Osteocyte (in vitro differentiated cells): ENCODE results near the gene C9orf85. TPM values are rescaled to one million over a fixed set of nuclear protein-coding genes. Genes with fewer than 3 reads are reported as not detected.

Source experiments
- DNase-seq: peaks from one replicate; pipeline ENCODE4 v3.0.0; 2021; ENCODE audit warnings: mixed read lengths; ENCODE audit not compliant: unreplicated experiment; ENCODE audit errors: extremely low spot score
- H3K27ac Mint-ChIP-seq: one replicate; pipeline ENCODE4 v1.8.0; 2021; ENCODE audit warnings: mild to moderate bottlenecking, mixed read lengths; ENCODE audit not compliant: unreplicated experiment
- H3K27me3 Mint-ChIP-seq: one replicate; pipeline ENCODE4 v1.8.0; 2021; ENCODE audit warnings: mixed read lengths; ENCODE audit not compliant: unreplicated experiment
- H3K36me3 Mint-ChIP-seq: one replicate; pipeline ENCODE4 v1.8.0; 2021; ENCODE audit warnings: mixed read lengths; ENCODE audit not compliant: unreplicated experiment
- H3K4me1 Mint-ChIP-seq: one replicate; pipeline ENCODE4 v1.8.0; 2021; ENCODE audit warnings: mixed read lengths; ENCODE audit not compliant: unreplicated experiment
- H3K4me3 Mint-ChIP-seq: one replicate; pipeline ENCODE4 v1.8.0; 2021; ENCODE audit warnings: mild to moderate bottlenecking, moderate library complexity, mixed read lengths; ENCODE audit not compliant: unreplicated experiment
- H3K9me3 Mint-ChIP-seq: one replicate; pipeline ENCODE4 v1.8.0; 2021; ENCODE audit warnings: mixed read lengths; ENCODE audit not compliant: unreplicated experiment
- long read RNA-seq: library from polyadenylated mRNA; unstranded; transcript quantifications from one replicate; pipeline ENCODE4 v2.0.0, GENCODE V29; 2021
- total RNA-seq: library from RNA; stranded (reverse); gene quantifications from 2 replicates; pipeline ENCODE4 v1.2.1, GENCODE V29; 2021
- TF ChIP-seq, protein P1 (sequence below): fragments of 200-600 bp; sonication (generic); IDR thresholded peaks from 2 replicates; pipeline ENCODE4 v1.5.0; 2021; ENCODE audit warnings: antibody characterized with exemption, mild to moderate bottlenecking, moderate library complexity

Gene C9orf85, protein sequence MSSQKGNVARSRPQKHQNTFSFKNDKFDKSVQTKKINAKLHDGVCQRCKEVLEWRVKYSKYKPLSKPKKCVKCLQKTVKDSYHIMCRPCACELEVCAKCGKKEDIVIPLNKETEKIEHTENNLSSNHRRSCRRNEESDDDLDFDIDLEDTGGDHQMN
- 10.8 and 11.6 TPM in 2 replicates for total RNA-seq
- long read RNA-seq, transcript C9orf85-201 (4 exons, 1,279 nt): major isoform, 7 of 24 reads
- long read RNA-seq, partial matches to known transcripts: 2 of 24 reads
- long read RNA-seq, other reads (novel, unspliced or antisense): 10 of 24 reads

DNA sequence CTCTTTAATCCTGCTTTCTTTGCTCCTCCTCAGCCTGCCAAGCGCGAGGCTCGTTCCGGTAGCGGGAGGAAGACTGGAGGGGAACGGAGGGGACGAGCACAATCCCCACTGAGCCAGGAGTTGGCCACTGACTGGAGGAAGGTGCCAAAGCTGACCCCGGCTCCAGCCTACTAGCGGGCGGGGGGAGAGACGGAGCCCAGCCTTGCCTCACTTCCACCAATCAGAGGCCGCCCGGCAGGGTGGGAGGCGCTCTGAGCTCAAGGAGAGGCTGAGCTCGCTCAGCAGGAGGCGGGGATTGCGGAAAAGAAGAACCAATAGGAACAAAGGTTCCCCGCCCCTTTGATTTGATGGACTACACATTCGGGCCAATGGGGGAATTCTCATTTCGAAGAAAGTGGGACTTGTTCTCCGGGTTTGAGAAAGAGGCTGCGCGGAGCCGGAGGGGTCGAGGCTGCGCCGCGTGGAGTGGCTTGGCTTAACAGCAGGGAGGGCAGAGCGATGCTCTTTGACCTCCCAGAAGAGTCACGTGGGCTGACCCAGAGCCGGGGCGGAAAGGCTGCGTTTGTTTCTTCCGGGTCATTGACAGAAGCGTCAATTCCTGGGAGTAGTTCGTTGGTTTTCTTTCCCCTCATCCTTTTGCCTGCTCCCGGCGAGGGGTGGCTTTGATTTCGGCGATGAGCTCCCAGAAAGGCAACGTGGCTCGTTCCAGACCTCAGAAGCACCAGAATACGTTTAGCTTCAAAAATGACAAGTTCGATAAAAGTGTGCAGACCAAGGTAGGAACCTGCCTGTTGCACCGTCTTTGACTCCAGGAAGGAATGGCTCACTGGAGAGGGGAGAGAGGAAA, at the start of gene C9orf85, which contains the start of gene ABHD17B:
Gene C9orf85 (plus strand): TSS at position 579 of the 847 bp plus-strand sequence. CDS start 96 bp downstream, at position 675.
Gene ABHD17B (minus strand): TSS at position 133 of the 847 bp plus-strand sequence. CDS start 36,113 bp downstream, outside the sequence.
- Mint-ChIP-seq H3K9me3 (no peaks in the 10 kb centered on the region), H3K27me3 (no peaks in the 10 kb centered on the region), H3K4me1 (peaks cover 42% of the 10 kb centered on the region), H3K36me3 (no peaks in the 10 kb centered on the region), H3K4me3 (peak within 1 kb of the TSS; percentile 97), H3K27ac (peak within 1 kb of the TSS; percentile 98)
- DNase-seq: peak; percentile 99
- TF ChIP-seq, protein P1, sequence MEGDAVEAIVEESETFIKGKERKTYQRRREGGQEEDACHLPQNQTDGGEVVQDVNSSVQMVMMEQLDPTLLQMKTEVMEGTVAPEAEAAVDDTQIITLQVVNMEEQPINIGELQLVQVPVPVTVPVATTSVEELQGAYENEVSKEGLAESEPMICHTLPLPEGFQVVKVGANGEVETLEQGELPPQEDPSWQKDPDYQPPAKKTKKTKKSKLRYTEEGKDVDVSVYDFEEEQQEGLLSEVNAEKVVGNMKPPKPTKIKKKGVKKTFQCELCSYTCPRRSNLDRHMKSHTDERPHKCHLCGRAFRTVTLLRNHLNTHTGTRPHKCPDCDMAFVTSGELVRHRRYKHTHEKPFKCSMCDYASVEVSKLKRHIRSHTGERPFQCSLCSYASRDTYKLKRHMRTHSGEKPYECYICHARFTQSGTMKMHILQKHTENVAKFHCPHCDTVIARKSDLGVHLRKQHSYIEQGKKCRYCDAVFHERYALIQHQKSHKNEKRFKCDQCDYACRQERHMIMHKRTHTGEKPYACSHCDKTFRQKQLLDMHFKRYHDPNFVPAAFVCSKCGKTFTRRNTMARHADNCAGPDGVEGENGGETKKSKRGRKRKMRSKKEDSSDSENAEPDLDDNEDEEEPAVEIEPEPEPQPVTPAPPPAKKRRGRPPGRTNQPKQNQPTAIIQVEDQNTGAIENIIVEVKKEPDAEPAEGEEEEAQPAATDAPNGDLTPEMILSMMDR: no peak

DNA sequence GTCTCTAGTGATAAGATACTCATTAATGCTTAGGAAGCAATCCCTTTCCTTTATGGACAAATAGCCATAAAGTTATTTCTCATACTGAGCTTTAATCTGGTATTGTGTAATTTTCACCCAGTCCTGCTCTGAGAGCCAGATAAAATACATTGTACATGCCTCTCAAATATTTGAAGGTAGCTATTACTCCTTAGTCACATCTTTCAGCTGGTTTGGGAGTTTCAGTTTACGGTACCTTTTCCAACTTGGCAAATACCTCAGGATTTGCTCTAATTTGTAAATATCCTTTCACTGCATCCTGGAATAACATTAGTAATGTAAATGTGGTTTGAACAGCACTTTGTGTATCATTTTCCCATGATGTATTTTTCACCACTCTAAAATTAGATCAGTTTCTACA, 47.8 kb upstream of the C9orf85 start:
- Mint-ChIP-seq H3K27ac (no peak overlapping the region), H3K27me3 (no peaks in the 10 kb centered on the region), H3K9me3 (peaks cover 17% of the 10 kb centered on the region), H3K4me1 (peaks cover 3% of the 10 kb centered on the region), H3K36me3 (peaks cover 46% of the 10 kb centered on the region), H3K4me3 (no peak overlapping the region)
- no peak for DNase-seq
- TF ChIP-seq, protein P1: no peak

DNA sequence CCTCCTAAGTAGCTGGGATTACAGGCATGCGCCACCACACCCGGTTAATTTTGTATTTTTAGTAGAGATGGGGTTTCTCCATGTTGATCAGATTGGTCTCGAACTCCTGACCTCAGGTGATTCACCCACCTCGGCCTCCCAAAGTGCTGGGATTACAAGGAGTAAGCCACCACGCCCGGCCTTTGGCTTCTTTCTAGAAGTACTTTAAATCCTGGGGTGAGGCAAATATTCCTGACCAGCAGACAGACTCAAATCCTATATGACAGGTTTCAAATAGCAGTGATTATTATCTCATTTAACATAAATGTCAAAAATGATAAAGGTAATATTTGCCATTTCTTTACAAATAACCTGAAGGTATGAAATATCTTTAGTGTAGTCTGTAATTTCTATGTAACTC, 36.1 kb upstream of the C9orf85 start:
- Mint-ChIP-seq H3K4me1 (no peaks in the 10 kb centered on the region), H3K9me3 (peaks cover 20% of the 10 kb centered on the region), H3K36me3 (peaks cover 30% of the 10 kb centered on the region), H3K27ac (no peak overlapping the region), H3K27me3 (no peaks in the 10 kb centered on the region), H3K4me3 (no peak overlapping the region)
- TF ChIP-seq, protein P1: no peak
- DNase-seq: no peak

DNA sequence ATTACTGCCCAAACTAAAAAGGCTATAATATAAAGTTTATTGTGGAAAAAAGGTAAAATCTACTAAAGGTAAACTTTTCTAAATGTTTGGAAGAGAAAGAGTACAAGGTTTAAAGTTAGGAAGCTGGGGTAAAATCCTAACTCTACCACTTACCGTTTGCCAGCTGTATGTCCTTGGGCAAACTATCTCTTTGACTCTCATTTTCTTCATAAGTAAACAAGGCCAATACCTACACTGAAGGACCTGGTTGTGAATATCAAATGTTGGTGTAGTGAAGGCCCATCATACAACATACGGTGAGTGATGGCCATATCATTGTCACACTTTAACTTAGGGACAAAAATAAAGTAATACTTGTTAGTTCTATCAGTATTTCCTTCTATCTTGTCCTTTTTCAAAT, 35.3 kb upstream of the C9orf85 start:
- no peak overlapping the region for H3K4me3 Mint-ChIP-seq
- TF ChIP-seq, protein P1: no peak
- H3K9me3 Mint-ChIP-seq: peaks cover 28% of the 10 kb centered on the region
- no peak for DNase-seq
- no peak overlapping the region for H3K27ac Mint-ChIP-seq
- peaks cover 32% of the 10 kb centered on the region for H3K36me3 Mint-ChIP-seq
- no peaks in the 10 kb centered on the region for H3K4me1 Mint-ChIP-seq
- H3K27me3 Mint-ChIP-seq: no peaks in the 10 kb centered on the region

DNA sequence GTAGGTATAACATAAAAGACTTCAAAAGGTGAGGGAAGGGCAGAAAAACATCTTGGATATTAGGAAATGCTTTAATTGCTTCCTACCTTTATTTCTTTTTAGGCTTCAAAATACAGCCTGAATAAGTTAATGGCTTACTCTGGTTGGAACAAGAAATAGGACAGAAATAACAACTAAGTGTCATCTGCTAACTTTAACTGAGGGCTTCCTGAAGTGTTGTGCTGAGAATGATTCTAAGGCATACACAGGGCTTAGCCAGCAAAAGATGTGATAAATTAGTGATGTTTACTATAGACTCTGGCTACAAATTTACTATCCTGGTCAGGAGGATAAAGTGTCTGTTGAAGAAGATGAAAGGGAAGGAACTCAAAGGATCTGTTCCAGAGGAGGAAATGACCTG, 34.6 kb upstream of the C9orf85 start:
- H3K27ac Mint-ChIP-seq: no peak overlapping the region
- TF ChIP-seq, protein P1: no peak
- H3K4me1 Mint-ChIP-seq: no peaks in the 10 kb centered on the region
- H3K27me3 Mint-ChIP-seq: no peaks in the 10 kb centered on the region
- peaks cover 31% of the 10 kb centered on the region for H3K9me3 Mint-ChIP-seq
- DNase-seq: no peak
- H3K36me3 Mint-ChIP-seq: peaks cover 37% of the 10 kb centered on the region
- H3K4me3 Mint-ChIP-seq: no peak overlapping the region
